BLaER1 treated with 17β-estradiol and CSF1 and Interleukin-3, amounts not matched to agents 10 nM and 100 nM (cell line): ENCODE results near the gene PNLIPRP2.

Experiments used
- H3K27ac ChIP-seq, 11 experiments: shearing (Covaris generic); formaldehyde crosslinking; 2 replicates each; pipeline ENCODE4 v1.8.1; 2022
- H3K27me3 ChIP-seq, 11 experiments: shearing (Covaris generic); formaldehyde crosslinking; 2 replicates each; pipeline ENCODE4 v1.8.1; 2022
- H3K36me3 ChIP-seq, 11 experiments: shearing (Covaris generic); formaldehyde crosslinking; 2 replicates each; pipeline ENCODE4 v1.8.1; 2022
- H3K4me1 ChIP-seq, 10 experiments: shearing (Covaris generic); formaldehyde crosslinking; 2 replicates each; pipeline ENCODE4 v1.8.1; 2022
- H3K4me2 ChIP-seq, 11 experiments: shearing (Covaris generic); formaldehyde crosslinking; 2 replicates each; pipeline ENCODE4 v1.8.1; 2022
- H3K4me3 ChIP-seq, 10 experiments: shearing (Covaris generic); formaldehyde crosslinking; 2 replicates each; pipeline ENCODE4 v1.8.1; 2022
- H3K9ac ChIP-seq, 11 experiments: shearing (Covaris generic); formaldehyde crosslinking; 2 replicates each; pipeline ENCODE4 v1.8.1; 2022
- H3K9me3 ChIP-seq, 11 experiments: shearing (Covaris generic); formaldehyde crosslinking; replicated peaks in 1 of 11; 2 replicates each; pipeline ENCODE4 v1.8.1; 2022
- H4K20me1 ChIP-seq, 11 experiments: shearing (Covaris generic); formaldehyde crosslinking; 2 replicates each; pipeline ENCODE4 v1.8.1; 2022
- Cebpa-rat ChIP-seq, 11 experiments: shearing (Covaris generic); IDR thresholded peaks; 2 replicates each; pipeline ENCODE4 v1.8.1; 2022

PNLIPRP2 gene

GRCh38 chr10:116636385-116636784, 15.6 kb downstream of the PNLIPRP2 start:
- H3K27me3 ChIP-seq: 0 out of 22 replicates have a peak, but pooled peaks cover 0 to 8% (median 0%) of the 10 kb centered on the region in 11 experiments
- no peak overlapping the region for H3K27ac ChIP-seq
- H3K36me3 ChIP-seq: no peaks in the 10 kb centered on the region
- H3K4me2 ChIP-seq: no peak overlapping the region
- H3K9ac ChIP-seq: no peak overlapping the region
- TF ChIP-seq Cebpa-rat (IDR thresholded peaks at IDR 0.05): no peak
- peaks cover 0 to 12% (median 4%) of the 10 kb centered on the region in 11 experiments; a peak in 7 of 22 replicates for H3K9me3 ChIP-seq
- H3K4me3 ChIP-seq: no peak overlapping the region
- peaks cover 0 to 10% (median 3%) of the 10 kb centered on the region in 10 experiments; a peak in 5 of 20 replicates for H3K4me1 ChIP-seq
- H4K20me1 ChIP-seq: no peaks in the 10 kb centered on the region

DNA sequence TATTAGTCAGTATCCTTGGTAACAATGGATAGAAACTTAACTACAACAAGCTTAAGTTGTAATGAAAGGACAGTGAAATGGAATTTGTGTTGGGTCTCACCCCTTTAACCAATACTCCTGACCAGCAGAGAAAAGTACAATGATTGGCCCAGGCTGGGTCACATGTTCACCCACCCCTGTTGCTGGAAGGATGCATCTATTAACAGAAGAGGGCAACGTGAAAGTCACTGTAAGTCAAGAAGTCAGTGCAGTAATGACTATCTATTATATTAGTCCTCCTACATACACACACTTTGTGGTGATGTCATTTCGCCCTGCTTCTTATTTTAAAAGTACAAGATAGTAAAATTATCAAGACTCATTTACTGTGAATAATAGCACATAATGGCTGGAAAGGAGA, 16.2 kb downstream of the PNLIPRP2 start:
- no peaks in the 10 kb centered on the region for H4K20me1 ChIP-seq
- no peaks in the 10 kb centered on the region for H3K36me3 ChIP-seq
- H3K4me3 ChIP-seq: no peak overlapping the region
- H3K4me2 ChIP-seq: no peak overlapping the region
- H3K9ac ChIP-seq: no peak overlapping the region
- peaks cover 0 to 10% (median 3%) of the 10 kb centered on the region in 10 experiments; a peak in 5 of 20 replicates for H3K4me1 ChIP-seq
- H3K27me3 ChIP-seq: 0 out of 22 replicates have a peak, but pooled peaks cover 0 to 8% (median 0%) of the 10 kb centered on the region in 11 experiments
- H3K9me3 ChIP-seq: peaks cover 0 to 12% (median 4%) of the 10 kb centered on the region in 11 experiments; a peak in 7 of 22 replicates
- H3K27ac ChIP-seq: no peak overlapping the region
- no peak for TF ChIP-seq Cebpa-rat (IDR thresholded peaks at IDR 0.05)

- peaks cover 0 to 12% (median 4%) of the 10 kb centered on the region in 11 experiments; a peak in 7 of 22 replicates for H3K9me3 ChIP-seq
- TF ChIP-seq Cebpa-rat (IDR thresholded peaks at IDR 0.05): no peak
These were observed 17.1 kb downstream of the PNLIPRP2 start for GRCh38 chr10:116637830-116638229.

GRCh38 chr10:116646502-116646901, 25.7 kb downstream of the PNLIPRP2 start:
- TF ChIP-seq Cebpa-rat (IDR thresholded peaks at IDR 0.05): no peak
- no peaks in the 10 kb centered on the region for H3K27me3 ChIP-seq
- no peaks in the 10 kb centered on the region for H3K4me1 ChIP-seq
- H3K9ac ChIP-seq: no peak overlapping the region
- H3K4me3 ChIP-seq: no peak overlapping the region
- H3K36me3 ChIP-seq: no peaks in the 10 kb centered on the region
- H4K20me1 ChIP-seq: no peaks in the 10 kb centered on the region
- no peak overlapping the region for H3K27ac ChIP-seq
- peaks cover 11 to 25% (median 15%) of the 10 kb centered on the region in 11 experiments; a peak in 19 of 22 replicates for H3K9me3 ChIP-seq
- H3K4me2 ChIP-seq: no peak overlapping the region

More at GRCh38 chr10:116637830-116638229, 17.1 kb downstream of the PNLIPRP2 start:
- Histone ChIP-seq H3K4me3 (no peak overlapping the region), H3K9ac (no peak overlapping the region), H3K36me3 (no peaks in the 10 kb centered on the region), H3K4me1 (peaks cover 0 to 10% (median 3%) of the 10 kb centered on the region in 10 experiments; a peak in 5 of 20 replicates), H3K4me2 (peak overlapping the region in 3 of 11 experiments; percentile 18 to 31 (median 24); a peak in 3 of 22 replicates), H4K20me1 (no peaks in the 10 kb centered on the region), H3K27me3 (0 out of 22 replicates have a peak, but pooled peaks cover 0 to 8% (median 0%) of the 10 kb centered on the region in 11 experiments), H3K27ac (no peak overlapping the region)

DNA sequence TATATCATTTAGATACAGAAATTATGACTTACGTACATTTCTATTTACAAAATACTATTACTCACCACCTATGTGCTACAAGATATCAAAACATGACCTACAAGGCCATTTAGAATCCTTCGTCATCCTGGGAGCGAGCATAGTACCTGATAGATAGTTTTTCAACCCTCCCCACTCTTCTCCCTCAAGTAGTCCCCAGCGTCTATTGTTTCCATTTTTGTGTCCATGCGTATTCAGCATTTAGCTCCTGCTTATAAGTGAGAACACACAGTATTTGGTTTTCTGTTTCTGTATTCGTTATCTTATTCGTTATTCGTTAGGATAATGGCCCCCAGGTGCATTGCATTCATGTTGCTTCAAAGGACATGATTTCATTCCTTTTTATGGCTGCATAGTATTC, 28.1 kb downstream of the PNLIPRP2 start:
- no peak overlapping the region for H3K4me3 ChIP-seq
- no peak overlapping the region for H3K4me2 ChIP-seq
- H3K9ac ChIP-seq: no peak overlapping the region
- no peaks in the 10 kb centered on the region for H3K27me3 ChIP-seq
- peaks cover 11 to 25% (median 15%) of the 10 kb centered on the region in 11 experiments; a peak in 19 of 22 replicates for H3K9me3 ChIP-seq
- no peak for TF ChIP-seq Cebpa-rat (IDR thresholded peaks at IDR 0.05)
- H4K20me1 ChIP-seq: no peaks in the 10 kb centered on the region
- H3K36me3 ChIP-seq: no peaks in the 10 kb centered on the region
- H3K27ac ChIP-seq: no peak overlapping the region
- H3K4me1 ChIP-seq: no peaks in the 10 kb centered on the region

DNA sequence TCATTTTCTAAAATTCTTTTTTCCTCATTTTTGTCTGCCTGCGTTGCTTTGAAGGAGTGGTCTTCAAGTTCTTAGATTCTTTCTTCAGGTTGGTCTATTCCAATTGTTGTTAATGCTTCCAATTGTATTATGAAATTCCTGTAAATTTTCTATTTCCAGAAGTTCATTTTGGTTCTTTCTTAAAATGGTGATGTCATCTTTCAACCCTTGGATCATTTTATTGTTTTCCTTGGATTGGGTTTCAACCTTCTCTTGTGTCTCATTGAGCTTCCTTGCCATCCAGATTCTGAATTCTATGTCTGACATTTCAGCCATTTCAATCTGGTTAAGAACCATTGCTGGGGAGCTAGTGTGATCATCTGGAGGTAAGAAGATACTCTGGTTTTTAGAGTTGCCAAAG, 33.1 kb downstream of the PNLIPRP2 start:
- H3K9ac ChIP-seq: no peak overlapping the region
- no peaks in the 10 kb centered on the region for H4K20me1 ChIP-seq
- H3K4me2 ChIP-seq: no peak overlapping the region
- no peaks in the 10 kb centered on the region for H3K27me3 ChIP-seq
- no peak overlapping the region for H3K27ac ChIP-seq
- H3K4me3 ChIP-seq: no peak overlapping the region
- no peaks in the 10 kb centered on the region for H3K36me3 ChIP-seq
- H3K4me1 ChIP-seq: no peaks in the 10 kb centered on the region
- H3K9me3 ChIP-seq: peaks cover 9 to 23% (median 14%) of the 10 kb centered on the region in 11 experiments; a peak in 19 of 22 replicates
- no peak for TF ChIP-seq Cebpa-rat (IDR thresholded peaks at IDR 0.05)

DNA sequence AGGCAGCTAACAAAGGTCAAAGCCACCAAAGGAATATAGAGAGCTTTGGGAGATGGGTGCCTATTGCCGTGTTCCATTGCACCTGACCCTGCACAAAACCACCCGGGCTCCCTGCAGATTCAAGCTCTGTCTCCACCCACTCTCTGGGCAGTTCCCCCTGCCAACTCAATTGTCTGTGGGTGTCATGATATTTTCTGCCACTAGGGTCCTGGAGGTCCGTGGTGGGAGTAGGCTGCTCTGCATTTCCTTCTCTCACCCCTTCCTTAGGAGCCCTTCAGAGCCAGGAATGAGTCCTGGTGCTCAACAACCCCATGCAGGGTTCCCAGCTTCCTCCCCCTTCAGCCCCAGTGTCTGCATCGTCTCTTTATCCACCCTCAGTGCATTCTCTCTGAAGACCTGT, 34.1 kb downstream of the PNLIPRP2 start:
- Histone ChIP-seq H3K27ac (no peak overlapping the region), H3K9ac (no peak overlapping the region), H3K27me3 (no peaks in the 10 kb centered on the region), H3K4me2 (no peak overlapping the region), H3K36me3 (no peaks in the 10 kb centered on the region), H3K4me3 (no peak overlapping the region), H4K20me1 (no peaks in the 10 kb centered on the region), H3K4me1 (no peaks in the 10 kb centered on the region), H3K9me3 (peaks cover under 1 to 15% (median 5%) of the 10 kb centered on the region in 11 experiments; a peak in 16 of 22 replicates)
- no peak for TF ChIP-seq Cebpa-rat (IDR thresholded peaks at IDR 0.05)

GRCh38 chr10:116655568-116655967, 34.8 kb downstream of the PNLIPRP2 start:
- Histone ChIP-seq H3K9ac (no peak overlapping the region), H3K27ac (no peak overlapping the region), H3K27me3 (no peaks in the 10 kb centered on the region), H3K4me3 (no peak overlapping the region), H3K4me1 (no peaks in the 10 kb centered on the region), H3K9me3 (peaks cover 0 to 8% (median 0%) of the 10 kb centered on the region in 11 experiments; a peak in 6 of 22 replicates), H3K4me2 (no peak overlapping the region), H4K20me1 (no peaks in the 10 kb centered on the region), H3K36me3 (no peaks in the 10 kb centered on the region)
- TF ChIP-seq Cebpa-rat (IDR thresholded peaks at IDR 0.05): no peak

DNA sequence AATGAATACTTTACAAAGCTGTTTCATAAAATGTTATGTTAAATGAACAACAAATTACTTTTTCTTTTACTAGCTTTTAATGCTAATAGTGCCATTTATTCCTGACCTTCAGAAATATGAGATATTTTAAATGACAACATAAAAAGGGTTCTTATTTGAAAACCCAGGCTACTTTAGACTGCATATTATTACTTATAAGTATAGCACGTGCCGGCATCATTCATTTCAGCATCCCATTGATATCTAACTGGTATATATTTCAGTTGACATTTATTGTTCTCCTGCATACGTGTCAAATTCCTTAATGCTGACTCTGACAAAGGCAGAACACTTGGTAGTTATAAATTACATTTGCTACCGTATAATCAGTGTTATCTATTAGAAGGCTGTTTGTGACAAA, 35.3 kb downstream of the PNLIPRP2 start:
- H3K27me3 ChIP-seq: no peaks in the 10 kb centered on the region
- H3K9me3 ChIP-seq: peaks cover 0 to 3% (median 0%) of the 10 kb centered on the region in 11 experiments; a peak in 3 of 22 replicates
- no peak overlapping the region for H3K4me3 ChIP-seq
- no peak overlapping the region for H3K27ac ChIP-seq
- H4K20me1 ChIP-seq: no peaks in the 10 kb centered on the region
- no peak overlapping the region for H3K9ac ChIP-seq
- no peak overlapping the region for H3K4me2 ChIP-seq
- no peaks in the 10 kb centered on the region for H3K36me3 ChIP-seq
- no peak for TF ChIP-seq Cebpa-rat (IDR thresholded peaks at IDR 0.05)
- no peaks in the 10 kb centered on the region for H3K4me1 ChIP-seq
